Measurements from ENCODE around the gene YBX2.

YBX2 gene

DNA sequence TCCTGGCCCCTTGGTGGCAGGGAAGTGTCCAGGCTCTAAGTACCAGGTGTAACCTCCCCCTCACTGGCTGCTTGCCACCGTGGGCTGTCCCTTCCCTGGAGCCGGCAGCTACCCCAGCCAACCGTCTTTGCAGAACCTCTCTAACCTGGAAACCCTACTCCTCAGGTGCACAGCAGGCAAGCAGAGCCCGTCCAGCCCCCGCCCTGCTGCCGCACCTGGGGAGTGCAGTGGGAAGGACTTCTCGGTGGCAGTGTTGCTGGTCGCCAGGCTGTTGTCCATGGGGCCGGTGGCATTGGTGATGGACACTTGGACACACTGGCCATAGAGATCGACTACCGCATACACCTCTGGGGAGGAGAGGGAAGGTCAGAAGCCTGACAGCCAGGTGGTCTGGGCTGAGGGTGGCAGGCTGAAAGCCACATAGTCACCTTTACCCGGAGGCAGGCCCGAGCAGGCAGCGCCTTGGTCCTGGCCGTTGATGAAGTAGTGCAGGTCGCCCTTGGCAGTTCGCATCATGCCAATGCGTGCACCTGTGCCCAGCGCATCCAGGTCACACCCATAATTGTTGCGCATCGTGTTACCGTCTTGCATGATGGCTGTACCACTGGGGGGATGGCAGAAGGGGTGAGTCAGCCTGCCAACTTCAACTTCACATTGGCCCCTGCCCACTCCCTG is 28.2 kb upstream of the YBX2 start:
- DNase-seq (ENCODE audit: low read depth) = no peak

DNA sequence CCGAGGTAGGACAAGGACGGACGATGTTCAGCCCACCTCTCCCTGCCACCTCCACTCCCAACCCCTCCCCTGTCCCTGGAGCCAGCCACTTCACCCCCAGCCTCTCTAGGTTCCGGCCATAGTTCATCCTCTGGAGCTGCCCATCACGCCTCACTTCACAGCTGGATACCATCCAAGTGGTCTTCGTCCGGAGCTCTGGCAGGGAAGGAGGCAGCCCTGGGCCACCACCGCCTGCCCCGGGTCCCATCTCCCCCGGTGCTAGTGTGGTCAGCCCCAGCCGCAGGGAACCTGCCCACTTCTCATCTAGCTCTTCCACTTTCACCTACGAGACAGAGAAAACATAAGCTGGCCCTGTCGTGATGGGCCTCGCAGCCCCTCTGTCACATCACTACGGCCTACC is 27.0 kb upstream of the YBX2 start:
- no peak for DNase-seq (ENCODE audit: low read depth)

DNA sequence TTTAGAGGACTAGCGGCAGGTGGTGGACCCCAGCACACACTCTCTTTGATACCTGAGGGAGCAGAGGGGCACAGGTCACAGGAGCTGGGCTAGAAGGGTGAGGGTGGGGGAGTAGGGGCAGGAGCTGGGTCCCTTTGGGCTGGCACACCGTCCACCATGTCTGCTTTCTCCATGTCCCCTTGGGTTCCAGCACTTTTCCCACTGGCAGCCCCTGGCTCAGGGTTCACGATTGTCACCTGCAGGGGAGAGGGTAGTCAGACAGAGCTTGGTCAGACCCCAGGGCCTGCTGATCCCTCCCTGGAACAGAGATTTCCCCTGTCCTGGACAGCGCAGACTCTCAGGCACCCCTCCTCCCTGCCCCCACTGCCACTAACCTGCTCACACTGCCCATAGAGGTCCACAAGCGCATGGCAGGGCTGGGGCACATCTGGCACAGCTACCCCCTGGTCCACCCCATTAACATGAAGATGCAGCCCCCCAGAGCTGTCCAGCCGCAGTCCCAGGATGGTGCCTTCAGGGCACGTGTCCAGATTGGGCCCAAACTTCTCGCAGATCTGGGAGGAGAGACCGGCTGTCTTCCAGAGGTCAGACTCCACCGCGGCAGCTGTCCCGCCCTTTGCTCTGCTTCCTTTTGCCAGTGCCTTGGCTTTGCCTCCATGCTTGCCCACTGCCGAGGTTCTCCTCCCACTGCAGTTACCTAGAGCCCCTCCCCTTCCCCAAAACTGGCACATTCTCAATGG is 23.9 kb upstream of the YBX2 start:
- no peak for DNase-seq (ENCODE audit: low read depth)

DNA sequence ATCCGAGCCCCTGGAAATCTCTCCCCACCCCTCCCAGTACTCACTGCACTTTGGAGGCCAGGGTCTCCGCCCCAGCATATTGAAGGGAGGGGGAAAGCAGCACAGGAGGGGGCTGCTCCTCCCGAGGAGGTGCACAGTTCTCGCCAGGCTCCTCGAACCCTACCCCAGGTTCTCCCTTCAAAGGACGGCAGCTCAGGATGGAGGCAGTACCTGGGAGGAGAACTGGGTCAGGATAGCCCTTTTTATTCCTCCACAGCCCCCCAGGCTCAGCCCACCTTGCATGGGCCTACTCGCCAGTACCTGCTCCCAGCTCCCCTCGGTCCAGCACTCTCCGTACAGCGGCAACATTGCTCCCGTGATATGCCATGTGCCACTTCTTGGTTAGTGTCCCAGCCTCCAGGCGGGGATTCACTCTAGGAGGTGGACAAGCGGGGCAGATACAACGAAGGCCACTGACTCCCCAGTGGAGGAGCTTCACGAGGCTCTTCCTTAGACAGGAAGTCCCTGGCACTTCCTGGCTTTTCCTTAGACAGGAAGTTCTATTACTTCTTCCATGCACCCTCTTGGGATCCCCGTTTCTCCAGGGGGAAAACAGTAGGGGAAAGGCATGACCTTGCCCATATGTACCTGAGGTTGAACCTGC is 22.8 kb upstream of the YBX2 start:
- no peak for DNase-seq (ENCODE audit: low read depth)

DNA sequence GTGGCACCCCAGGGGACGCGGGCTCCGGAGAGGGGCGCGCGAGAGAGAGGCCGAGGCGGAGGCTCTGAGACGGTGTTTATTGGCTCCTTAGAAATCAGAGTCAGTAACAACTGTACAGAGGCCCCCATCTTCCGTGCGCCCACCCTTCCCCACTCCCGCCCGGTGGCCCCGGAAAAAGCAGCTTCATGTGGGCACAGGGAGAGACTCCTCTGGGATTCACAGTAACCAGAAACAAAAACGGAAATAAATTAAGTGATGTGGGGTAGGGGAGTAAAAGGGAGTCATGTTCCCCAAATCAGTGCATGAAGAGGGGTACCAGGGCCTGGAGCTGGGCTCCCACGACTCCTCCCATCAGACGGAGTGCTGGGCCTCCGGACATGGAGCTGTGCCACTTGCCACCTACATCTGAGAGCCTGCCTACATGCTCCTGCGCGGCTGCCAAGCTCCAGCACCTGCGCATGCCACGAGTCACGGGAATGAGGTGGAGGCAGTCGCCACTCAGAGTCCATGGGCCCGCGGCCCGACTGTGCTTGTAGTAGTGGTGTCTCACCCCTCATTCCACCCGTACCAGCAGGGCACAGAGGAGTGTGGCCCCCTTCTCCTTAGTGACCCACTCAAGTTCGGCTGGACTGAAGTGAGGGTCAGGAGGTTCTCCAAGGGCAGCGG is 21.3 kb upstream of the YBX2 start:
- DNase-seq (ENCODE audit: low read depth) = no peak

DNA sequence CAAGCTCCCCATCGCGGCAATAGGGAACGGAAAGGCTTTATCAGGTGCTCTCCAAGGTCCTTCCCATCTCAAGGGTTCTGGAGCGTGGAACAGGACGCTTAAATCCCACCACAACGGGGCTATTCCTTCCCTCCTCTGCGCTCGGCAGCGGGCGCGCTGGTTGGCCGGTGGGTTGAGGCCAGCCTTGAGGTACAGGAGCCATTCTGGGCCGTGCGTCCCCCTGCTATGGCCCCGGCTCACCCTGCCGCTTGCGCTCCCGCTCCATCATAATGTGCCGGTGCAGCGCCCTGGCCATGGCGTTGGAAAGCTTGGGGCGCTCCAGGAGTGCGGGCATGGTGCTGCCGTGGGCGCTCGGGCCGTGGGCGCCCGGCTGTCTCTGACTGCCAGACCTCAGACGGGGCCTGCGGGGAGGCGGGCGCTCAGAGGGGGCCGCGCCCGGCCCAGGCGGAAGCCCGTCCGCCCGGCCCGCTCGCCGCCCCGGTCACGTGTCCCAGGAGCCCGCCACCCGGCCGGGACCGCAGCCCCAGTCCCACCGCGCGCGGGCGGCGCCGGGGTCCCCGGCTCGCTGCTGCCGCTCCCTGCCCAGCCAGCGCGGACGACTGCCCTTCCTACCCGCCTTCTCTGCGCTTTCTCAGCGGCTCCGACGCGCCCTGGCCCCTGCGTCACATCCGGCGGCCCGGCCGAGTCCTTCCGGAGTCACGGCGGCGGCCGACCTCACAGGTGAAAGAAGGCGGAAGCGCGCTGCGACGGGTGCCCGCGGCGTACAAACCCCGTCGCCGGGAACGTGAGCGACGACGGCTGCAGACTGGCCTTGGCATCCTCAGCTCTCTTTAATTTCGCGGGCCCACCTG is 20.5 kb upstream of the YBX2 start, which contains the start of gene GPS2:
GPS2 (minus strand) TSS at position 642 of the 851 bp plus-strand sequence; CDS start at position 334, 308 bp downstream.
- DNase-seq (ENCODE audit: low read depth) = peak; percentile 87

DNA sequence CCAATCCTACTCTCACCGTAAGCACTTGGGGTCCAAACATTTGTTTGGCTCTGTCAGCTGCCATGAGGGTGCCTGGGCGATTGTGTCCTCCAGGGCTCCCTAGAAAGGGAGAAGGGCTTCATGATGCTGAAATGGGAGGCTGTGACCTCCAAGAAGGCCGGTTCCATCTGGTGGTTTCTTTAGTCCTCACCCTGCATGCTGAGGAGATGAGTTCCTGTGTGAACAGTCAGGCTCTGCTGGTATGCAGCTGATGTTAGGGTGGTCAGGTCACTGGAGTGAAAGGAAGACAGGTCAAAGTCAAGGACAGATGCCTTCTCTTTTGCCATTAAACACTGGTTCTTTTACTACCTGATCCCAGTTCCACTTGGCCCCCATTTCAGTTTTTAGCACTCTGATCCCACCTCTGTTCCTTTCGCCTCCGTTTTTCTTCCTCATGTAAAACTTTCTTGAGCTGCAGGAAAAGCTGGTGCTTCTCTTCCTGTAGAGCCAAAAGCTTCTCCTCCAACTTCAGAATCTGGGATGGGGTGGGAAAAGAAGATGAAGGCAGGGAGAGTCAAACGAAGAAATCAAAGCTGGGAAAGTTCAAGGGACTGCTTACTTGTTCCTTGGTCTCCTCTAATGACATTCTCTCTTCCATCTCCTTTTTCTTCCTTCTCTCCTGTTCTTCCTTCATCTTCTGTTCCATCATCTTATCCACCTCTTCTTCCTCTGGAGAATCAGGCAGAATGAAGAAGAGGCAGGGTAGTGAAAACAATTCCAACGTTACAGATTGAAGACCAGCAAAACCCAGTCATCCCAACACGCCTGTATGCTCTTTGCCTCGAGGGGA is 19.7 kb upstream of the YBX2 start:
- DNase-seq (ENCODE audit: low read depth) = no peak

DNA sequence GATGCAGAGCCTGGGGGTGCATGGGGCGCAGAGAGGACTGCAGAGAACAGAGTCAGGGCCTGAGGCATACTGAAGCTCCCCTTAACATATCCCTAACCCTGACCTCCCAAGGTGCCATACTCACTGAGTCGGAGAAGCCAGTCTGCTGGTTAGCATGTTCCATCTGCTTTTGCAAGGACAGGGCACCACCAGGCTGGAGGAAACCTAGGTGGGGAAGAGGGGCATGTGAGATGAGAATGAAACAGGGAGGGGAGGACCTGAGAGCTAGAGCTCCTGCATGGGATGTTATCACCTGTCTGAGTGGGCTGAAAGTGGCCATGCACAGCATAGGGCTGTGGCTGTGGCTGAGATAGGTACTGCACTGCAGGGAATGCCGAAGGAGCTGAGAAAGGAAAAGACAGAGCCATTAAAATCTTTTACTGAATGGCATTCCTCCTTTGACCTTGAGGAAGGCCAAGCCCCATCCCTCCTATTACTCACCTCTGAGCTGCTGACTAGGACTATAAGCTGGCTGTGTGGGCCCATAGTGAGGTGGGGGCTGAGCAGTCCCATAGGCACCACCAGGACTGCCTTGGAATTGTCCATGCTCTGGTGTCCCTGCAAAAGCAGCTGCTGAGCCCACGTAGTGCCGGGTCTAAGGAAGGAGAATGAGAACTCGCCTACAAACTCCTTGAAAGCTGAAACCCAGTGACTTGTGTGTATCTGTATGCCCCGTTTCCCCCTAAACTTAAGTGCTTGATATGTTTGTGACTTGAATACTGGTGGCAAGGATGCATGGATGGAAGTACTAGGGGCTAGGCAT is 18.9 kb upstream of the YBX2 start:
- DNase-seq (ENCODE audit: low read depth) = no peak

DNA sequence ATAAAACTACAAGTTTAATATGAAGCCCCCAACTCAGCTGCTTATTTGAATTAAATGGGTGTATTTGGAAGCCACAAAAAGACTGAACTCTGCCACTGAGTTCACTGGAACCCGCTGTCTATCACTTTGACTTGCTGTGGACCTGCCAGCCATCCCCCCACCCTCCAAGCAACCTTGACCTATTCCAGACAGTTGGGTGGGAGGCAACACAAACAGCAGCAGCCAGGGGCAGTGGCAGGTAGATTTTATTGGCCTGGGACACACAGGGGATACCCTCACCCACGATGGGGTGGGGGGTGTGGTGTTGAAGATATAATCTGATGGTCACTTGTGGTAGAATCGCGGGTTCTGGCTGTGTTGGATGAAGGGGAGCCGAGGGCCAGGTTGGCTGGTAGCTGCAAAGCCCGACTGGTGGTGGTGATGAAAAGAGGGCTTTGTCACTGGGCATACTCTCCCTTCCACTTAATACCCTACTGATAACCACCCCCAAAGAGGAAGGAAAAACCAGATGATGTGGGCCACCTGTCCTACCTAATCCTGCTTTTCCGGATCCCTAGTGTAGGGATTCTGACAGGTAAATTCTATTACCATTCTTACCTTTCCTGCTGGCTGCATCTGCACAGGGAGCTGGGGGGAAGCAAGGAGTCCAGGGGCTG is 18.1 kb upstream of the YBX2 start:
- no peak for DNase-seq (ENCODE audit: low read depth)

DNA sequence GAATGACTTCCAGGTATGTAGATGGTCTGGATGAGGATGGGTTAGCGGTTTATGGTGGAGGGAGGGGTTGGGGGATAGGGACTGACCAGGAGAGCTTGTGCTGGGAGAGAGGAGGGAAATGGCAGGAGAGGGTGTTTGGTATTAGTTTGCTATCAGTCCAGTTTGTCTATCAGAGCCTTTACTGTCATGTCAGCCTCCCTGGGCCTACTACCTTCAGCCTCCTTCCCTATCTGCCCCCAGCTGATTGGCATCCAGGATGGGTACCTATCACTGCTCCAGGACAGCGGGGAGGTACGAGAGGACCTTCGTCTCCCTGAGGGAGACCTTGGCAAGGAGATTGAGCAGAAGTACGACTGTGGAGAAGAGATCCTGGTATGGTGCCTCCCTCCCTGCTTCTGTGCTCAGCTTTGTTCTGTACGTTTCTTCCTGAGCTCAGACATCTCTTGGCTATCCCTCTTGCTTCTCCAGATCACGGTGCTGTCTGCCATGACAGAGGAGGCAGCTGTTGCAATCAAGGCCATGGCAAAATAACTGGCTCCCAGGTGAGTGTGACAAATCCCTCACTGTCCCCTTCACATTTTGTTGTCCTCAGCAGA is 16.8 kb upstream of the YBX2 start:
- no peak for DNase-seq (ENCODE audit: low read depth)

DNA sequence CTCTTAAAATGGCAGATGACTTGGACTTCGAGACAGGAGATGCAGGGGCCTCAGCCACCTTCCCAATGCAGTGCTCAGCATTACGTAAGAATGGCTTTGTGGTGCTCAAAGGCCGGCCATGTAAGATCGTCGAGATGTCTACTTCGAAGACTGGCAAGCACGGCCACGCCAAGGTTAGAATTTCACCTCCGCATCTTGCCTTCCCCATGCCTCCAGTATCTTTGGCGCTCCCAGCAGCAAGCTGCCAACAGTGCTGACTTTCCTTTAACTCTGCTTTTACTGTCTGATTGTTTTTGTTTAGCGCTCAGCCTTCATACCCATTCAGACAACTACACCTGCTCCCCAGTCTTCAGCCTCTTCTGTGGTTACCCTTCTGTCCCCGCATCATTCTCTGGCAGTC is 15.2 kb upstream of the YBX2 start:
- no peak for DNase-seq (ENCODE audit: low read depth)

DNA sequence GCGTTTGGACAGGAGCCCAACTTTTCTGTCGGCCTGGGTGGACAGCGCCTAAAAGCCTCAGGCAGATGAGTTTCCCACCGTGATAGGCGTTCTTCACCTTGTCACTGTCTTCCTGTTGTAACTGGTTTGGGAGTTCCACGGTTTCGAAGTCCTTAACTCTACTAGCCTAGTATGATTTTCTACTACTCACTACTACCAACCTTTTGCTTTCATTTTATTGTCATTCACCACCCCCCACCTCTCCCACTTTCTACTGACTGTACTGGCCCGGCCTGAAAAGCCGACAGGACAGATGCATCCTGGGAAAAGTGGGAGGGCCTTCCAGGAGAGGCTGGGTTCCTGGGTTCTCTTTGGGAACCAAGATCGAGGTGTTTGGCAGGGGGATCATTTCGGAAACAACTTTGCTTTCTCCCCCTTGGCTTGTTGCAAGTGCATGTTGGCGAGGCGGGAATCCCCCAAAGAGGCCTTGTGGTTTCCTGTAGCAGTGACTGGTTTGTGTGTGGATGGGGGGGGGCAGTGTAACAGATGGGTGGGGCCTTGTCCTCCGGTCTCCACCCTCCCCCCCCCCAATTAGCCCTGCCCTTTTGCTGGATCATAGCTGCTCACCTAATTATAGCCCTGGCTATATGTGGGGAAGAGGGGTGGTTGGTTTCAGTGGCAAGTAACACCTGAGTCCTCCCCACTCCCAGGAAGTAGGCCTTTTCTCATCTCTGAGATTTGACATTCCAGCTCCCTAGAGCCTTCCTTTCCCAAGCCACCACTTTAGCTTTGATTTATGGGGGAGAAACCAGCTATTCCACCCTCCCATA is 14.4 kb upstream of the YBX2 start:
- peak; percentile 69 for DNase-seq (ENCODE audit: low read depth)

DNA sequence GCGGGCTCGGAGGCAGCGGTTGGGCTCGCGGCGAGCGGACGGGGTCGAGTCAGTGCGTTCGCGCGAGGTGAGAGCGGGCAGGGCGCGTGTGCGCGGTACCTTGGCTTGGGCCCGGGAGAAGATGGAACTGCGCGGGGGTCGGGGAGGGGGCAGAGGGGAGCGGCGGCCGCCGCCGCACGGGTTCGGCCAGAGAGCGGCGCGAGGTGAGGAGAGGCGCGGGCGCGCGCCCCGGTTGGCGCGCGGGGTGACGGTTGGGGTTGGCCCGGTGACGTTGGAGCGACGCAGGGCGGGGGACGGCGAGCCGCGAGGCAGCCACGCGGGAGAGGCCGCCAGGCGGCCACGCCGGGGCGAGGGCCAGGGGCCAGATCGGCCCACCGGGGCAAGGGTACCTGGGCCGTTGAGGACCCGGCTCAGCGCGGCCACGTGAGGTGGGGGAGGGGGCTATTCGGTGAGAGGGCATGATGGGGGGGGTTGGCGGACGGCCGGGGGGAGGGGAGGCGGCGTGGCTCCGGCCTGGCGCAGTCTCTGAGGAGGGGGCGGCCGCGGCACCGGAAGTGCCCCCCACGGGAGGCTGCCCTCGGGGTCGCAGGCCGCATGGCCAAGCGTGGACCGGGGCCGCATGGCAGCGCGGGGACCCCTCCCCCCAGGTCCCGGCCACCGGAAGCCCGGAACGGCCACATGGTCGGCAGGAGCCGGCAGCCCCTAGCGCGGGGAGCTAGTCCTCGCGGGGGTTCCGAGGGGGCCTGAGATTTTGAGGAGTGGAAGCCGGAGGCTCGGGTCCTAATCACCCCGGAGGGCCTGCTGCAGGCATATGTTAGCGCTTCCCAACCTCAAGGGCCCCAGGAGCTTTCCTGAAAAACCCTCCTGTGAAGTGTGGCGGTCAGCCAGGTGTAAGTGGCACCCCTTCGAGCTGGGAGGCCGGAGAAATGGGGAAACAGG is 13.5 kb upstream of the YBX2 start:
- no peak for DNase-seq (ENCODE audit: low read depth)

DNA sequence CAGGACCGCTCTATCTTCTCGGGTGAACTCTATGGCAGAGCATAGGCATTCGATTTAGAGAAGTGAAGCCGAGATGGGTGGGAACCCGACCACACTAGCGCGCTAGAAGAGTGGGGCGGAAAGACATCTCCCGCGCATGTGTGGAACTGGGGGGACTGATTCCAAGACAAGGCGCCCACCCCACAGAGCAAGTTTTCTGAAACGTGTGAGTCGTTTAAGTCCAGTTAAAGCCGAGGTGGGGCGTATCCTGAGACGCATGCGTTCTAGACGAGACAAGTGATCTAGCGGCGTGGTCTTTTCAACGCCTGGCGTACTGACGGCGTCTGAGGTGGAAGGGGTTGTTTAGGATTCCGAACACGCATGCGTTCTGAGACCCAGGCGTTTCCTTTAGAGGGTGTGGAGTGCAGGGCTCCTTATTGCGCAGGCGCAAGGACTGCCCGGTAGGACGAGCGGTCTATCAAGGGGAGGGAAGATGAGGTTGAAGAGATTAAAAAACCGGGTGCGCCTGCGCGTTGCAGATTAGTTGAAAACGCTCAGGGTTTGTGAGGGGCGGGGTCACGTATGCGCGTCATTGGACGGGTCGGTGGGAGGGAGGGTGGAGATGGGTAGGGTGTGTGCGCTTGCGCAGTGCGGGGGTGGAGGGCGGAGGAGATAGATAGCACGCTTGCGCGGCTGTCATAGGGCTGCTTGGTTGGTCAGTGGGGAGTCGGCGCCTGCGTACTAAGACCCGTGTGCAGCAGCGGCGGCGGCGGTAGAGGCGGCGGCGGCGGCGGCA is 12.7 kb upstream of the YBX2 start, which contains the start of gene EIF5A:
EIF5A (plus strand) TSS at position 718 of the 775 bp plus-strand sequence. CDS start 2,008 bp downstream, outside the sequence.
- DNase-seq (ENCODE audit: low read depth) = peak; percentile 100

DNA sequence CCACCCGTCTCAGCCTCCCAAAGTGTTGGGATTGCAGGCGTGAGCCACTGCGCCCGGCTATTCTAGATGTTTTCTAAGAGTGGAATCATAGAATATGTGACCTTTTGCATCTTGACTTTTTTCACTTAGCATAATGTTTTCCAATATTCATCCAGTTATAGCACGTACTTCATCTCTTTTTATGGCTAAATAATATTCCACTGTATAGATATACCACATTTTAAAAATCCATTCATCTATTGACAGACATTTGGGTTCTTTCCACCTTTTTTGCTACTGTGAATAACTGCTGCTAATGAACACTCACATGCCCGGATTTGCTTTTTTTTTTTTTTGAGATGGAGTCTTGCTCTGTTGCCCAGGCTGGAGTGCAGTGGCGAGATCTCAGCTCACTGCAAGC is 9.7 kb upstream of the YBX2 start:
- DNase-seq (ENCODE audit: low read depth) = no peak
